H1 (cell line): ENCODE measurements around the gene PTPN13. TPM values are rescaled to one million over a fixed set of nuclear protein-coding genes. Genes with fewer than 3 reads are reported as not detected.

Source experiments
- CTBP2 ChIP-seq: IDR thresholded peaks from 2 replicates; pipeline ENCODE4 v1.7.0; 2011; ENCODE audit warnings: borderline replicate concordance, mild to moderate bottlenecking, moderate library complexity, mixed read lengths, low read length; ENCODE audit not compliant: insufficient read depth, insufficient read length
- CTCF ChIP-seq, 3 experiments: IDR thresholded peaks; 1 replicate in 2 of 3; 2 replicates in 1 of 3; pipeline versions ENCODE4 v1.5.1 to v1.6.1; 2011; ENCODE audit warnings: low read length in 3 of 3, mild to moderate bottlenecking in 3 of 3, inconsistent platforms in 2 of 3, low read depth in 1 of 3, moderate library complexity in 1 of 3; ENCODE audit not compliant: insufficient read depth in 1 of 3; ENCODE audit errors: control extremely low read depth in 1 of 3
- KDM1A ChIP-seq: fragments of 200-600, 300-600 bp; sonication (generic); IDR thresholded peaks from 2 replicates; pipeline ENCODE4 v1.7.1; 2016; ENCODE audit warnings: mild to moderate bottlenecking, low read length, borderline replicate concordance
- POLR2AphosphoS5 ChIP-seq: IDR thresholded peaks from 2 replicates; pipeline ENCODE4 v1.6.1; 2011; ENCODE audit warnings: low read depth, low read length
- RAD21 ChIP-seq, 2 experiments: IDR thresholded peaks in 1 of 2; conservative IDR thresholded peaks in 1 of 2; 2 replicates each; pipeline ENCODE4 v1.6.1; 2011; ENCODE audit warnings: low read depth in 2 of 2, low read length in 2 of 2, improper control_type of control experiment in 1 of 2, inconsistent platforms in 1 of 2, mild to moderate bottlenecking in 1 of 2, moderate library complexity in 1 of 2
- RFX5 ChIP-seq: IDR thresholded peaks from 2 replicates; pipeline ENCODE4 v1.6.1; 2011; ENCODE audit warnings: low read depth, low read length, improper control_type of control experiment, borderline replicate concordance
- polyA plus RNA-seq, 7 experiments: library from polyadenylated mRNA; depleted of rRNA in 3 of 7; stranded (reverse) in 5 of 7; unstranded in 2 of 7; fragments of >200 nt in 5 of 7; fragments of 200-250 nt in 2 of 7; gene quantifications; 1 replicate in 5 of 7; 2 replicates in 1 of 7; 4 replicates in 1 of 7; pipeline versions ENCODE4 v1.2.1 to v1.2.3, GENCODE V29; 2011 to 2013; ENCODE audit warnings: missing spikeins in 2 of 7, mixed read lengths in 2 of 7
- total RNA-seq: library from RNA; stranded (reverse); fragmentation: NEBNext Ultra II Directional; extraction: Animal tissue kit (Norgen Biotek cat#: 25700); gene quantifications from 2 replicates; pipeline ENCODE4 v1.2.1, GENCODE V29; 2021

PTPN13 gene
- total and polyA plus RNA-seq, 2 of the 8 experiments (the other 6 are each of a cell fraction or from before 2014, with no cell fraction given) = 12.7 to 57.9 TPM

DNA sequence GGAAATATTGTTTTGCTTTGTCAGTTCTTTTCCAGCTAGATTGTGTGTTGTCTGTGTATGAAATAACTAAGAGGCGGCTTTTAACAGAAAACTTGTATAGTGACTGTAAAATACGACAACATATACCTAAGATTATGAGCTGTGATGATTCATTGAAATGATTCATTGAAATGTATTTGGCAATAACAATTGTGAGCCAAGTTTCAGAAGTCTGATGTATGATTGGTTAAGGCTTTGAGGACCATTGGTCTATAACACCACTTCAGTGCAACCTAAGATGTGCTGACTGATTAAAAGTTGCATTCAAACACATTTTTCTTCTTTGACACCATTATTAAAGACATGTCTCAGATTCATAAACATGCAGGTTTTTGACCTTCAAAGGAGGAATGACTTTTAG, 76.6 kb downstream of the PTPN13 start (continued):
- no peak for TF ChIP-seq CTCF (IDR thresholded peaks at IDR 0.05; ENCODE audit: control extremely low read depth in 1 of 3, insufficient read depth in 1 of 3, low read depth in 1 of 3, low read length in 3 of 3)
- TF ChIP-seq CTBP2 = no peak
- TF ChIP-seq KDM1A = no peak
- TF ChIP-seq RFX5 = no peak
- no peak for TF ChIP-seq POLR2AphosphoS5
- TF ChIP-seq RAD21 (IDR thresholded peaks at IDR 0.05 in 1 of 2, conservative IDR thresholded peaks at IDR 0.05 in 1 of 2; ENCODE audit: low read depth in 2 of 2, low read length in 2 of 2) = no peak
